Anterior cingulate cortex (tissue), 58 donors: ENCODE results near the gene LSS.
"Not testable (repeated sequence)": the region's sequence is repeated elsewhere in the genome, so short reads cannot be mapped to it uniquely, and the experiment has no call there.

Experiments used
- DNase-seq, 58 donors: peaks; one replicate each; lab custom pipeline; 2025; lab: John Stamatoyannopoulos, UW

LSS gene

GRCh38 chr21:46145840-46146691 lies 82.5 kb downstream of the LSS start:
- DNase-seq, result no peak

- DNase-seq, result no peak
Measured at GRCh38 chr21:46145159-46145839, 83.3 kb downstream of the LSS start.

DNA sequence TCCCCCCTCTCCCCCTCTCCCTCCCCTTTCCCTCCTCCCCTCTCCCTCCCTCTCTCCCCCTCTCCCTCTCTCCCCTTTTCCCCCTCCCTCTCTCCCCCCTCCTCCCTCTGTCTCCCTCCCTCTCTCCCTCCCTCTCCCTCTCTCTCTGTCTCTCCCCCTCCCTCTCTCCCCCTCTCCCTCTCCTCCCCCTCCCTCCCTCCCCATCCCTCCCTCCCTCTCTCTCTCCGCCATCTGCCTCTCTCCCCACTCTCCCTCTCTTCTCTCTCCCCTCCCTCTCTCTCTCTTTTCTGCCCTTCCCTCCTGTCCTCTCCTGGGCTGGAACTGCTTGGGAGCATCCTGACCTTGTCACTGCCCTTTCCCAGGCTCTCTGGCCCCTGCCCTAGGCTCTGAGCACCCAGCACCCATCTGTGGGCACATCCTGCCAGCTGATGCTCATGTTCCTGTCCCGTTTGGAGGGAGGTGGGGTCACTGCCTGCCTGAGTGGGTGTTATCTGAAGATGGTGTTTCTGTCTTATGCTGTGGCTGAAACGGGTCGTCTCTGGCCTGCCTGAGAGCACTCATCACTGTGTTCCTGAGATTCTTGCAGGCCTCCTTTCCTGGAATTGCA lies 84.0 kb downstream of the LSS start:
- peak in 6 of 58 donors; percentile 9 to 75 (median 30) for DNase-seq

DNA sequence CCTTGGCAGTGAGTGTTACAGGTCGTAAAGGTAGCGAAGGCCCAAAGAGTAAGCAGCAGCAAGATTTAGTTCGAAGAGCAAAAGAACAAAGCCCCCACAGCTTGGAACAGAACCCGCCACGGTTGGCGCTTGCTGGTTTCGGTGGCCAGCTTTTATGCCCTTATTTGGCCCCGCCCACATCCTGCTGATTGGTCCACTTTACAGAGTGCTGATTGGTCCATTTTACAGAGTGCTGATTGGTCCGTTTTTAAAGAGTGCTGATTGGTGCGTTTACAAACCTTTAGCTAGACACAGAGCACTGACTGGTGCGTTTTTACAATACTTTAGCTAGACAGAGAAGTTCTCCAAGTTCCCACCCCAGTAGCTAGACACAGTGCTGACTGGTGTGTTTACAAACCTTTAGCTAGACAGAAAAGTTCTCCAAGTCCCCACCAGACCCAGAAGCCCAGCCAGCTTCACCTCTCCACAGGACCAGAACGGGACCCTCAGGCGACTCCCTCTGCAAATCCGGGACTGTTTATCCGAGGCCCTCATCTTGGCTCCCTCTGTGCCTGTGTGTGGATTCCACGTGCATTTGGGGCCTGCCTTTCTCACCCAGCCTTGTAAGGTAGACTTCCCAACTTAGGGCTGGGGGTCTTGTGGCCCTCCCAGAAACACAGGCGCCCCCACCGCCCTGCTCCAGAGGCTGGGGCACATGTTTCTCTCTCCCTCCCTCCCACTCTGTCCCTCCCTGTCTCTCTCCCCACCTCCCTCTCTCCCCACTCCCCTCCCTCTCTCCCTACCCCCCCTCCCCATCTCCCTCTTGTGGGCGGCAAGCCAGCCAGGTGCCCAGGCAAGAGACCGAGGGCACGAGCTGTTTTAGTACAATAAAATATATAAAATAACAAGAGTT lies 85.7 kb downstream of the LSS start:
- no peak for DNase-seq

DNA sequence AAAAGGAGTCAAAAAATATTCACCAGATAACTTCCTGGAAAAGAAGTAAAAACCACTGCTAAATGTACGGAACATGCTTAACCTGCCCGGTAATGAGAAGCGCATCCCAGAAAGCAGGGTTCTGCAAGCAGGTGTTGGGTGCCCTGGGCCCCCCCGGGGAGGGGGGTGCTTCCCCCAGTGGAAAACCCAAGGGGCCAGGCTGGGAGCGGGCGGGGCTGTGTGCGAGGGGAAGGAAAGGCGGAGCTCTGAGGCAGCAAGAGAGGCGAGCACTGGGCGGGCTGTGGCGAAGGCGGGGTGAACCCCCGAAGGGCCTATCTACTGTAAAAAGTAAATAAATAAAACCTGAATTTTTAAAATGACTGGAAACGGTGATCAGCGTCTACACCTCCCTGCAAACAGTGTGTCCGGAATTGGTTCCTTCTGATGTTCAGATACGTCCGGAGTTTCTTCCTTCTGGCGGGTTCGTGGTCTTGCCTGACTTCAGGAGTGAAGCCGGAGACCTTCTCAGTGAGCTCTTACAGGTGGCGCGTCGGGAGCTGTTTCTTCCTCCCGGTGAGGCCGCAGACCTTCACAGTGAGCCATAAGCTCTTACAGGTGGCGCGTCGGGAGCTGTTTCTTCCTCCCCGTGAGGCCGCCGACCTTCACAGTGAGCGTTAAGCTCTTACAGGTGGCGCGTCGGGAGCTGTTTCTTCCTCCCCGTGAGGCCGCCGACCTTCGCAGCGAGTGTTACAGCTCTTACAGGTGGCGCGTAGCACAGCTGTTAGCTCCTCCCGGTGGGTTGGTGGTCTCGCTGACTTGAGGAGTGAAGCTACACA lies 86.6 kb downstream of the LSS start:
- DNase-seq, result no peak

DNA sequence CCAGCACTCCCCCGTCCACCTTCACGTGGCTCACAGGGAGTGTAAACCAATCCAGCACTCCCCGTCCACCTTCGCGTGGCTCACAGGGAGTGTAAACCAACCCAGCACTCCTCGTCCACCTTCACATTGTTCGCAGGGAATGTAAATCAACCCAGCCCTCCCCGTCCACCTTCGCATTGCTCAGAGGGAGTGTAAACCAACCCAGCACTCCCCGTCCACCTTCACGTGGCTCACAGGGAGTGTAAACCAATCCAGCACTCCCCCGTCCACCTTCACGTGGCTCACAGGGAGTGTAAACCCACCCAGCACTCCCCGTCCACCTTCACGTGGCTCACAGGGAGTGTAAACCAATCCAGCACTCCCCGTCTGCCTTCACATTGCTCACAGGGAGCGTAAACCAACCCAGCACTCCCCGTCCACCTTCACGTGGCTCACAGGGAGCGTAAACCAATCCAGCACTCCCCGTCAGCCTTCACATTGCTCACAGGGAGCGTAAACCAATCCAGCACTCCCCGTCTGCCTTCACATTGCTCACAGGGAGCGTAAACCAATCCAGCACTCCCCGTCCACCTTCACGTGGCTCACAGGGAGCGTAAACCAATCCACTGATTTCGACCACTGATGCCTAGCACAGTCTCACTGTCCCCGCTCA lies 88.1 kb downstream of the LSS start:
- not testable (repeated sequence) for DNase-seq

GRCh38 chr21:46139686-46140085 lies 88.9 kb downstream of the LSS start:
- DNase-seq, result no peak

DNA sequence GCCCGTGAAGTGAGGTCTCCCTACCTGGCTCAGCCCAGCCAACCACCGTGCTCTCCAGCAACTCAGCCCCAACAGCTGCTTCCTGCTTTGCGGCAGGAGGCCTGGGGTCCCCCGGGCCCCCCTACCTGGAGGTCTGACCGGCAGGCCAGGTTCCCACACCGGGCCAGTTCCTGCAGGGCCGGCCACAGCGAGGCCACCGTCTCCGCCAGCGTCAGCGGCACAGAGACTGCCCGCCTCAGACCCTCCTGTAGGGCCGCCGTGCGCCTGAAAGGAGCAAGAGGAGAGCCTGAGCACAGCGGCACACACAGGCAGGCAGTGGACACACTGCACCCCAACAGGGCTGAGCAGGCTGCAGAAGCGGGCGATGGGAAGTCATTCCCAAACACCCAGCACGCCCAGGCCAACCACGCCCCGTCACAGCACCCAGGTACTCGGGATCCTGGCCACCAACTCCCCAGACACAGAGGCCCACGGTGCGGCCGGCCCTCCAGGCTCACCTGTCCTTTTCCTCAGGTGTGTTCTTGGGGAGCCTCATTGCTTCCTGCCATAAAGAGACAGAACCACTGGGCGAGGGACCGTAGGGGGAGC lies 90.1 kb downstream of the LSS start:
- no peak for DNase-seq
